GM19043 (cell line): Measurements from ENCODE around the gene ITSN1.

Source experiments
- ATAC-seq: cut with Tn5 transposase; IDR thresholded peaks from one replicate; pipeline ENCODE4 v1.9.1; 2021; ENCODE audit warnings: low read depth; ENCODE audit not compliant: unreplicated experiment

The ITSN1 gene

DNA sequence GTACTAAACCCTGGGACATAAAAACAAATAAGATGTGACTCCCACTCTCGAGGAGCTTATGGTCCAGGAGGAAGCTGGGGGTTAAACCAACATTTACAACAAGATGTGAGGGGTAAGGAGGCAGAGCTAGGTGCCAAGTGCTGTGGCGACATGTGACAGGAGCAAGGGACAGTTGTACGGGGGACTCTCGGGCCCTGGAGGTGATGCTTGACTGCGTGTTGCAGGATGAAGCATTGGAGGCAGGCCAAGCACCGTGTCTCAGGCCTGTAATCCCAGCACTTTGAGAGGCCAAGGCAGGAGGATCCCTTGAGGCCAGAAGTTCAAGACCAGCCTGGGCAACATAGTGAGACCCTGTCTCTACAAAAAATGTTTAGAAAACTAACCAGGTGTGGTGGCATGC lies 236.5 kb downstream of the ITSN1 start:
- ATAC-seq = no peak

DNA sequence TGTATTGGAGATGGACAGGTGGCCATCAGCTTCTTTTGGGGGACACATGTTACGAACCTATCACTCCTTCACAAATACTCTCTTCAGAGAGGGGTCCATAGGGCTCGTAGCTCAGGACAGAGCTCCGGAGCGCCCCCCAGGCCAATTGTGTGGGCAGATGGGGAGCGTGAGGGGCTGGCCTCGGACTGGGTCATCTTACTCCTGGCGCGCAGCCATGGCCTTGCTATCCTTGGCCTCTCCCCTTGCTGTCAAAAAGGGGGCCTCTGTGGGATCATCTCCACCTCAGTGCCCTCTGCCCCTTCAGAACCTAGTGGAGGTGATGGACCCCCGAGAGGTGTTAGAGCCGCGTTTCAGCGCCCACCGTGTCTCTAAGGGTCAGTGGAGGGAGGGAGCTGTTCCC lies 238.3 kb downstream of the ITSN1 start:
- no peak for ATAC-seq

DNA sequence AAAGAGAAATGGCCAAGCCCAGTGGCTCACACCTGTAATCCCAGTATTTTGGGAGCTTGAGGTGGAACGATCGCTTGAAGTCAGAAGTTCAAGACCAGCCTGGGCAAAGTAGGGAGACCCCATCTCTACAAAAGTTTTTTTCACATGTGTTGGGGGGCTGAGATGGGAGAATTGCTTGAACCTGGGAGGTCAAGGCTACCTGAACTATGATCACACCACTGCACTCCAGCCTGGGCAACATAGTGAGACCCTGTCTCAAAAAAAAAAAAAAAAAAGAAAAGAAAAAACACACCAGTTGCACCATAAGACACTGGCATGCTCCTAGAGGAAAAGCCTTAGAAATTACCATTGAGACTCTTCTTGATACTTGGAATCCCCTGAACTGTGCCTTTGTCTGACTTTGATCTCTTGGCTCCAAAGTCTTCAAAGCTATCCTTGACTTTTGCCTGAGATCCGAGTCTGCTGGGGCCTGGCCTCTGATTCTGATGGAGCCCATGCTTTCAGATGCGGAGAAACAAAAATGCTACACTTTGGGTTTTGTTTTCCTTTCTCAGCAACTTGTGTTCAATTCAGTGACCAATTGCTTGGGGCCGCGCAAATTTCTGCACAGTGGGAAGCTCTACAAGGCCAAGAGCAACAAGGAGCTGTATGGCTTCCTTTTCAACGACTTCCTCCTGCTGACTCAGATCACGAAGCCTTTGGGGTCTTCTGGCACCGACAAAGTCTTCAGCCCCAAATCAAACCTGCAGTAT lies 239.6 kb downstream of the ITSN1 start:
- no peak for ATAC-seq

DNA sequence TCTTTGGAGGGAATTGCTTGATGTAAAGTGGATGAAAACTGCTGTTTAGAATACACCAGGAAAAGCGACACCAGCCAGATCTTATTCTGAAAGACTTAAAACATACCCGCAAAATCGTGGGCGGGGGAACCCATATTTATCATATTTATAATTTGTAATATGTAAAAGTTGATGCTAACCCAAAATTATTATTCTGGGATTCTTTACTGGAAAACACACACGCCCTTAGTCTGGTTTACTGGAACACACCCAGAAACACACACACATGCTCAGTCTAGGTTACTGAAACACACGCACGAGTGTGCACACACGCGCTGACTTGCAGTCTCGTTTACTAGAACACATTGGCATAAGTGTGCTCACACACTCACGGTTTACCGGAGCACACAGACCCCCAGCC lies 240.8 kb downstream of the ITSN1 start:
- ATAC-seq = no peak

DNA sequence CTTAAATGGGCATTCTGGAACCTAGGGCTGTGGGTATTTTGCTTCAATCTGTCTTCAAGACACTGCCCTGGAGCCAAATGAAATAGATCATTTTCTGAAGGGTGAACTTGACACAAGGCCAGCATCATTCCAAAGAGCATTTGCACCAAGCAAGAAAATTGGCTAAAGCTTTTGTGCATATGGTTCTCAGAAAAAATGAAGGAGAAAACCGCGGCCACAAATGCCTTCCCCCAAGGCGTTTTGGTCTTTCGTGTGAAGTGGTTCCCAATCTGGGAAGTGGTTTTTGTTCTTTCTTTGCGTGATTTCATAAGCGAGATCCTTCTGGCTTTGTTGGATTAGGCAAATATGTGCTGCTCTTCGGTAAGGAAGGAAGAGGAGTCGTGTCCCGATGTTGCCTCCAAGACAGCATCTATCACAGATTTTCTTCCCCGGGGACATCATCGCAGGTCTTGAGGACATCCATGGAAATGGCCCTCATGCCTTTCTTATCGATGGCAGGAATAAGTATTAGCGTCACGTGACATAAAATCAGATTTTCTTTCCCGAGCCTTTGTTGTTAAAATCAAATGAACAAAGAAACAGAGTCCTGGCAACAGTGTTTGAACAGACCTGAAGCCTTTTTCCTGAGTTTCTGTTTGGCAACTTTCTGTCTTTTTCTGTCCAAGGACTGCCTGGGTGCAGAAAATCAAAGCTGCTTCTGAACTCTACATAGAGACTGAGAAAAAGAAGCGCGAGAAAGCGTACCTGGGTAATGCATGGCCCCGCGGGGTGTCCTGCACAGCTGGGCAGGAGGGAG lies 242.3 kb downstream of the ITSN1 start:
- no peak for ATAC-seq

DNA sequence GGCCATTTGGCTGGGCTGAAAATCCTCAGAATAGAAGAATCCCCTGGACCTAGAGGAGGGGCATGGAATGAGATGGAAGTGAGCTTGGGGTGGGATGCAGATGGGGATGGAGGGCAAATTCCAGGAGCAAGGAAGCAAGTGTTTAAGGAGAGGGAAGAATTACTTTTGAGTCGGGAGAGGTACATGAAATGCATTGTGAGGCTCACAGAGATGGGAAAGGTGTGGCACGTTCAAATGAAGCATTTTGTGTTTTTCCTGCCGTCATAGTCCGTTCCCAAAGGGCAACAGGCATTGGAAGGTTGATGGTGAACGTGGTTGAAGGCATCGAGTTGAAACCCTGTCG lies 242.8 kb downstream of the ITSN1 start:
- no peak for ATAC-seq

DNA sequence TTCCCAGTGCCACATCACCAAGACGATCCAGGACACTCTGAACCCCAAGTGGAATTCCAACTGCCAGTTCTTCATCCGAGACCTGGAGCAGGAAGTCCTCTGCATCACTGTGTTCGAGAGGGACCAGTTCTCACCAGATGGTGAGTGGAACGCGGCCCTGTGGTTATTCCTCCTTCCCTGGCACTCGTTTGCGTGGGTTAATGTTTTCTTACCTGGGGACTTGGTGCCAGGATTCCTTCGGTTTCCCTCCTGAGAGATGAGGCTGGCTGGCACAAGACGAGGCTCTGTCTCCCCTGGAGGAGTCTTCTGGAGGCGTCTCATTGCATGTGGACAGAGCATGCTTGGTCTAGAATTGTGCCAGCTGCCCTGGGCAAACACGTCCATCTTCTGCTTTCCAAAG lies 244.0 kb downstream of the ITSN1 start:
- ATAC-seq = no peak

DNA sequence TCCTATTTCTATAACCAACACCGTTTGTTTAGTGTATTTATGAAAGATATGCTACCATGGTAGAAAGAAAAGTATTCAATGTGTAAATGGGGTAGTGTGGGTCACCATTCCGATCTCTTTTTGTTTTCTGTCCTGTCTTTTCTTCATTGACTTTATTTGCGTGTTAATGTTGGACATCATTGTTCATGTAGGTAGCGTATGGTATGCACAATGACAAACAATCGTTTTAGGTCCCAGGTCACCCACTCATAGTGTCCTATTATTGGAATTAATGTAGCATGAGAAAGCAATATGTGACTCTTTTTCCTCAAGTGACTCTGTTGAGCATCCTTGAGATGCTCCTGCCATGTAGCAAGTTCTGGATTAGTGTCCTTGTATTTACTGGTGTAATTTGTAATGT lies 247.9 kb downstream of the ITSN1 start:
- no peak for ATAC-seq

DNA sequence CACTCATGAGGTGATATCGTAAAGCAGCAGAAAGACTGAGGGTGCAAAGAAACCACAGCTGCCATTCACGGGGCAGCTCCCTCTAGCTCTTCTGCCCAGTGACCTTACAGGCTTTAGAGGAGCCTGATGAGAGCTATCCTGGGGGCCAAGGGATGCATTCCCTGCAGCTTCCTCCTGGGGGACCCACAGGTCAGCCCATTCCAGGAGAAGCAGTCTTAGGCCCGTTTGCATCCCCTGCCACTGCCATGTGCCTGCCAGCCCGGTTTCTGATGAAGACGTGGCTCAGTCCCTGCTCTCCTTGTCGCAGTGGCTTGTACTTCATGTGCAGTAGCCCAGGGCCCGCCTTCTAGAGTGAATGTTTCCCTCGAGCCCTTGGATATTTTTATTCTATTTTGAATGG lies 250.6 kb downstream of the ITSN1 start:
- no peak for ATAC-seq

DNA sequence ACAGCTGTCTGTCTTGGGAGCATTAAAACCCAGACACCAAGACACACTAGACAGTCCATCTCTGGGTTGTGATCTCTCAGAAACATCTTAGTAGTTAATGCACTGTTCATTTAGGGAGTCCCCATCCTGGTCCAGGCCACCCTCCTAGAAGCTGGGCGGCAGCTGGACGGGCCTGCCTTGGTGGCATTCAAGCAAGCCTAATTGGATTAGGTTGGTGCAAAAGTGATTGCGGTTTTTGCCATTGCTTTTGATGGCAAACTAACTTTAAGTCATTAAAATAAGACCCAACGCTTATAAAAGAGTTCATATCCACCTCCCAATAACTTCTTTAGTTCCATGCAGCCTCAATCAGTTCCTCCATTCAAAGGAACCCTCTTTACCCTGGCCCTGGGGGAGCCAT lies 251.6 kb downstream of the ITSN1 start:
- ATAC-seq = no peak

DNA sequence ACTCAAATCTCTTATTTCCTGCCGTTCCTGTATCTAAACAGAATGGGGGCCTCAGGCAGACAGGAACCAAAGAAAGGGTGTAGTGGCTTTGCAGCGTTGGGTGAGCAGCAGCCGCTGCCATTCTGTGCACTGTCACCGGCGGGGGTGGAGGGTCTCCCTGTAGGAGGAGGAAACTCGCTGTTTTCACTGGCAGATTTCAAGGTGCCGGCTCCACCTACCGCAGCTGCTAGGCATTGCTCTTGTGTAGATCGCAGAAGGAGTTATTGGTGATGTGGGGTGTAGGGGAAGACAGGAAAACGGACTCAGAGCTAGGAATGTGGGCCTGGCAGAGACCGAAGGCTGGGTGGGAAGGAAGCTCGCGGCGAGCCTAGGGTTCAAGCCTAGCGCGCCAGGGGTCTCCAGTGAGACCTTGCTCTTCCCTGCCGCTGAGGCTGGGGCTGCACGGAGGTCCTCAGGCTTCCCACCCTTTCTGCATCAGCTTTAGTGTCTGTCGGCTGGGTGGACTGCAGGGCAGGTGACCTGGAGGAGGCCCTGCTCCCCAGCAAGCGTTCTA lies 252.5 kb downstream of the ITSN1 start:
- ATAC-seq = no peak

DNA sequence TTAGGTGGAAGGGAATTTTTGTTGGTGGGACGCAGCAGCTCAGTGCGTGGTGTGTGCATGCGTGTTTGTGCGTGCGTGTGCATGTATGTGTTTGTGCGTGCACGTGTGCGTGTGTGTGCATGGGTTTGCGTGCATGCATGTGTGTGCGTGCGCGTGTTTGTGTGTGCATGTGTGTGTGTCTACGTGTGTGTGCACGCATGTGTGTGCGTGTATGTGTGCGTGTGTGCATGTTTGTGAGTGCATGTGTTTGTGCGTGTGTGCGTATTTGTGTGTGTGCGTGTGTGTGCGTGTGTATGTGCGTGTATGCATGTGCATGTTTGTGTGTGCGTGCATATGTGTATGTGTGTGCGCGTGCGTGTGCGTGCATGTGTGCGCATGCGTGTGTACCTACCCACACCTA lies 253.1 kb downstream of the ITSN1 start:
- no peak for ATAC-seq

DNA sequence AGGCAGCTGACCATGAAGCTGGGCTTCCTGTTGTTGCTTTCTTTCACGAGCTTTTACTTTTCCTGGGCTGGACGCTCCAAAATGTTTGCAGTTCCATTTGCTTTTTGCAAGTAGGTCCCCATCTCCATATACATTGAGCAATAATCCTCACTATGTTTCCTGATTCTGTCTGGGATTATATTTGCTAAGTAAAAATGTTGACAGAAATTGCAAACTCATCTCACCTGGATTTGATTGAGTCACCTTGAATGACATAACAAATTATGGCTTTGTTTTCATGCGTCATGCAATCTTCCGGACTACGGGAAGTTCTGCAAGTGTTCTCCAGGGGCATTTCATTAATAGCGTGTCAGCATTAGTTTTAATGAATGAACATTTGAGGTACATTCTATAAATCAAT lies 254.4 kb downstream of the ITSN1 start:
- no peak for ATAC-seq

DNA sequence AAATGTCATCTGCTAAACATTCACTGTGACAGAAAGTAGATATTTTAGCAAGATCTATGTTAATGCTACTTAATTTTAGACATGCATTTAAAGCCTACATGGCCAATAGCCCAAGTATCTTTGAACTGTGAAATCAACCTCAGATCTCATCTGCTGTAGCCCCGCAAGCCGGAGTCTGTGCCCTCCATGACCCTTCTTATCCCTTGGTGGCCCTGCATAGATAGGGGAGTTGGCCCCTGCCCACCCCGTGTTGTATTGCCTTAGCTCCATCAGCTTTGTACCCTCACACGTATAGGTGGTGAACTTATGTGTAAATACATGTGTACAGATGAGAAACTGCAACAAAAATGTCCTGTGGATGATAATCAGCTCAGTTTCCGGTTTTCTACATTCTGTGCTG lies 254.8 kb downstream of the ITSN1 start:
- no peak for ATAC-seq

DNA sequence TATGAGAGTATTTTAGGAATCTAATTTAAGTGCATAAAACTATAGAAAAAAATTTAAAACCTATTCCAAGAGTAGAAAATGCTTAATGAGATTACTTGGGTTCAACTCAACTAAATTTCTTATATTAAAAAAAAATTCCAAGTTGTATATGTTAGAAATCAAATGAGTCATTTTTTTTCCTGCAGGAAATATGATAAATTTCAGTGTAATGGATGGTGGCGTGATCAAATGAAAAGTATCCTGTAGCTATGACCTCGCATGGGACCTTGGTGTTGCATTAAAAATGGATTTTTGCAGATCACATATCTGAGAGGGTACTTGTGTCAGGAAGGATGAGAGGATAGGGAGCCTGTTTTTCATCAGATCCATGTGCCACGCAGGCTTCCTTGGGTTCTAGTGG lies 255.4 kb downstream of the ITSN1 start:
- ATAC-seq = no peak

DNA sequence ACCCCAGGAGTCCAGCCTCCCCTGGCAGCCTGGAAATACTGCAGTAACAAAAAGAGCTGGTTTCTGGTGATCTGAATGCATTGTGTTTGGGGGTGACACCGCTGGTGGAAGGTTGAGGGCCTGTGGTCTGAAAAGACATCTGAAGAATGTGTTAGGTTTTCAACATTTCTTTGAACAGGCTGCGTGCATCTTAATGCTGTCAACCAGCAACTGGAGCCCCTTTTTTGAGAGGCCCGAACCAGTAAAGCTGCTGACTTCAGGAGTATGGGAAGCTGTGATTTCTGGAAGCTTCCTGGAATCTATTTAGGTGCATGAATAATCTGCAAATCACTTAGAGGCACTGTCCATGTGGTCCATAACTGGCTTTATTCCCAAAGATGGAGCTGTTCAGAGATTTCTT lies 256.3 kb downstream of the ITSN1 start:
- no peak for ATAC-seq

DNA sequence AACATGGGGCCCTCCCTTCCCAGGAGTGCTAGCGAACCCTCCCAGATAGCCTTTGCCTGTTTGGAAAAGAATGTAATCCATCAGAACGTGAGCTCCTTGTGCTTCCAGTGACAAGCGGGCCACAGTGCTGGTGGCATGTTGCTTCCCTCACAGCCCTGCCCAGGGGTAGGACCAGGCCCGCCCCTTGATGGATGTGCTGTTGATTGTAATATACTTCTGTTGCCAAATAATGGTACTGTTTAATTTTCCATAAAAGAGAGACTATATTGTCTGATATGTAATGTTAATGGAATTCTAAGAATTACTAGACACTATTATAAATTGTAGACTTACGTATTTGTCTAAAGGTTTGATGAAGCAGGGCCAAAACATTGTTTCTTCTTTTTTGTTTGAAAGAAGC lies 256.9 kb downstream of the ITSN1 start:
- no peak for ATAC-seq

DNA sequence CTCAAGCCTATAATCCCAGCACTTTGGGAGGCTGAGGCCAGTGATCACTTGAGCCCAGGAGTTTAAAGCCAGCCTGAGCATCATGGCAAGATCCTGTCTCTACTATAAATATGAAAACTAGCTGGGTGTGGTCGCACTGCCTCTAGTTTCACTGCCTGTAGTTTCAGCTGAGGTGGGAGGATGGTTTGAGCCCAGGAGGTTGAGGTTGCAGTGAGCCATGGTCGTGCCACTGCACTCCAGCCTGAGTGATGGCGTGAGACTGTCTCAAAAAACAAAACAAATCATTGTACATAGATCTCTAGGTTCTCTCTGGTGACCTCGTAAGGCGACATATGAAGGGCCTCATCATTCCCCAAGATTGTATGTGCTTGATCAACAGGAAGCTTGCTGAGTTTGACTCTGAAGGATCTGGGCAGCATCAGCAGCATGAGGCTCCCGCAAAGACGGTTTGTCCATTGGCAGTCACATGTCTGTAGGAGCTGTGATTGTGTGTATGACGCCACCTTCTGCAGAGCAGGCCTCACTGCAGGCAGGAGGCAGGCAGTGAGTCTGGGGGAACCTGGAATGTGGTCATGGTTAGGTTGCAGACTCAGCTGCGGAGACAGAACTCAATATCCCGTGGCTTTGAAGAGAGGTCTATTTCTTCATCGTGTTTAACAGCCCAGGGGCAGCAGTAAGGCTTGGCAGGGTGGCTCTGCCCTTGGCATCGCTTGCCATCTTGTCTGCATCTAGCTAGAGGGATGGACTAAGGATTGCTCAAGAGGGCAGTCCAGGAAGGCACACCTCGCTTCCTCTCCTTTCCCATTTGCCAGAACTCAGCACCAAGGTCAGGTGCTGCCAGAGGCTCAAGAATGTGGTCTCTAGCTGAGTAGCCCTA lies 259.3 kb downstream of the ITSN1 start:
- no peak for ATAC-seq

DNA sequence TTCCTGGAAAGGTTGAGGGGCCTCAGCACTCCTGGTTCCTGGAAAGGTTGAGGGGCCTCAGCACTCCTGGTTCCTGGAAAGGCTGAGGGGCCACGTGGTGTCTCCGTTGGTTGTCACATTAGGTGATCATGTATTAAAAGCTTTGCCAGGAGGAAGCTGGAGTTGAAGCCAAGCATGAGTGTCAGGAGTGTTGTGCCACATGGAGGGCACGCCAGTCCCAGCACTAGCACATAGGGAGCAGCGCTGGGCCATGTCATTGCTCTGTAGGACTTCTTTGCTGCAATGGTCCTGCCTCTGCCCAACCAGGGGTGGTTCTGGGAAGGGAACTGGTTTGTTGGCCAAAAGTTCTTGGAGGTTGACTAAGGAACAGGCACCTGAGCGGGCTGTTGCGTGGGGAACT lies 260.0 kb downstream of the ITSN1 start:
- ATAC-seq = no peak

DNA sequence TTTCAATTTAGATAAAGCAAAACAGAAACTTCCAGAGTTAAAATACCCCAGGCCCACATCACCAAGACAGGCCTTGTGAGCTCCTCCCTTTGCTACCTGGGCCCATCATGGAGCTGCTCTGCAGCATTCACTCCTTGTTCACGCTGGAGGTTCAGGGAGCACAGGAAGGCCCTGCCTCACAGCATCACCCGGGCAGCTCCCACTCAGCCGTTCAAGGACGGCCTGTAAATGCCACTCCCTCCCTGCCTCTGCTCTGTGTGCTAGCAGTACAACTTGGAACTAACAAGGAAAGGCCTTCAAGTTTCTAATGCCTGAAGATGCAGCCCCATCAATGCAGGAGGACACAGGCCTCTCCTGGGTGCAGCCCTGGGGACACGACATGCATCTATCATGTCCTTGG lies 261.7 kb downstream of the ITSN1 start:
- ATAC-seq = no peak

DNA sequence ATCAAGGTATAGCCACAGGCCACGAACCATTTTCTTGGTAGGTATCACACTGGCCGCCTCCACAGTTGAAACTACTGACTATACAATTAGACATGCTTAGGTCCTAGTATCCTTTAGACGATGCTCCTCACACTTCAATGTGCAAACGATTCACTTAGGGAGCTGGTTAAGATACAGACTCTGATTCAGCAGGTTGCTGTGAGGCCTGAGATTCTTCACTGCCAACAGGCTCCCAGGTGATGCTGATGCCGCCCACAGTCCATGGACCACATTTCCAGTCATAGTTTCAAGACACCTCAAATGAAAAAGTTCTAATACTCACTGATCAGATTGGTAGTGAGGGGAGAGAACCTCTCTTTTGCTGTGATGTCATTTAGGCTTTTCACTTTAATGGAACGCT lies 266.5 kb downstream of the ITSN1 start:
- ATAC-seq = no peak
